ENCODE results near the gene TTBK2. TPM values are rescaled to one million over a fixed set of nuclear protein-coding genes. Genes with fewer than 3 reads are reported as not detected.

Gene TTBK2
- total and polyA plus RNA-seq, 12 donors, result 3.8 to 46.6 (median 16.7) TPM

DNA sequence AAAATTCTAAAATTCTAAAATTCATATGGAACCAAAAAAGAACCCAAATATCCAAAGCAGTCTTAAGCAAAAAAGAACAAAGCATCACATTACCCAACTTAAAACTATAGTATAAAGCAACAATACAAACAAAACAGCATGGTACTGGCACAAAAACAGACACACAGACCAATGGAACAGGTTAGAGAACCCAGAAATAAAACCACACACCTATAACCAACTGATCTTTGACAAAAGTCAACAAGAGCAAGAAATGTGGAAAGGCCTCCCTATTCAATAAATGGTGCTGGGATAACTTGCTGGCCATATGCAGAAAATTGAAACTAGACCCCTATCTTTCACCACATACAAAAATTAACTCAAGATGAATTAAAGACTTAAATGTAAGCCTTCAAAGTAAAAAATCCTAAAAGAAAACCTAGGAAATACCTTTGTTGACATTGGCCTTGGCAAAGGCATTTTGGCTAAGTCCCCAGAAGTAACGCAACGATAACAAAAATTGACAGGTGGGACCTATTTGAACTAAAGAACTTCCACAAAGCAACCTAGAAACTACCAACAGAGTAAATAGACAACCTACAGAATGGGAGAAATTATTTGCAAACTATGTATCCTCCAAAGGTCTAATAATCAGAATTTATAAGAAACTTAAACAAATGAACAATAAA, 56.9 kb downstream of the TTBK2 start:
- DNase-seq, result no peak
- Histone ChIP-seq H3K9me3 (replicated peaks in 1 of 3) (no peaks in the 10 kb centered on the region), H3K4me1 (replicated peaks in 1 of 2) (no peaks in the 10 kb centered on the region), H3K4me3 (no peak overlapping the region), H3K36me3 (replicated peaks in 1 of 2) (no peaks in the 10 kb centered on the region), H3K27ac (no peak overlapping the region), H3K27me3 (no peaks in the 10 kb centered on the region)
- 23 to 33% (median 29%) methylated on average over 2 of the region's 2 CpGs for WGBS, 4 donors
- TF ChIP-seq, protein P1, sequence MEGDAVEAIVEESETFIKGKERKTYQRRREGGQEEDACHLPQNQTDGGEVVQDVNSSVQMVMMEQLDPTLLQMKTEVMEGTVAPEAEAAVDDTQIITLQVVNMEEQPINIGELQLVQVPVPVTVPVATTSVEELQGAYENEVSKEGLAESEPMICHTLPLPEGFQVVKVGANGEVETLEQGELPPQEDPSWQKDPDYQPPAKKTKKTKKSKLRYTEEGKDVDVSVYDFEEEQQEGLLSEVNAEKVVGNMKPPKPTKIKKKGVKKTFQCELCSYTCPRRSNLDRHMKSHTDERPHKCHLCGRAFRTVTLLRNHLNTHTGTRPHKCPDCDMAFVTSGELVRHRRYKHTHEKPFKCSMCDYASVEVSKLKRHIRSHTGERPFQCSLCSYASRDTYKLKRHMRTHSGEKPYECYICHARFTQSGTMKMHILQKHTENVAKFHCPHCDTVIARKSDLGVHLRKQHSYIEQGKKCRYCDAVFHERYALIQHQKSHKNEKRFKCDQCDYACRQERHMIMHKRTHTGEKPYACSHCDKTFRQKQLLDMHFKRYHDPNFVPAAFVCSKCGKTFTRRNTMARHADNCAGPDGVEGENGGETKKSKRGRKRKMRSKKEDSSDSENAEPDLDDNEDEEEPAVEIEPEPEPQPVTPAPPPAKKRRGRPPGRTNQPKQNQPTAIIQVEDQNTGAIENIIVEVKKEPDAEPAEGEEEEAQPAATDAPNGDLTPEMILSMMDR (IDR thresholded peaks at IDR 0.05), result no peak
- TF ChIP-seq POLR2A (IDR thresholded peaks at IDR 0.05), result no peak
- intact Hi-C loops (cut with DNase I), result no loop called here

GRCh38 chr15:42858999-42859789, 61.4 kb downstream of the TTBK2 start:
- Histone ChIP-seq H3K9me3 (replicated peaks in 1 of 3) (no peaks in the 10 kb centered on the region), H3K36me3 (replicated peaks in 1 of 2) (no peaks in the 10 kb centered on the region), H3K27me3 (no peaks in the 10 kb centered on the region), H3K27ac (no peak overlapping the region), H3K4me3 (no peak overlapping the region), H3K4me1 (replicated peaks in 1 of 2) (no peaks in the 10 kb centered on the region)
- TF ChIP-seq POLR2A (IDR thresholded peaks at IDR 0.05), result no peak
- TF ChIP-seq, protein P1 (IDR thresholded peaks at IDR 0.05), result no peak
- 81 to 98% (median 97%) methylated on average over 2 of the region's 2 CpGs for WGBS, 4 donors
- DNase-seq, result no peak
- intact Hi-C loops (cut with DNase I), result no loop called here

DNA sequence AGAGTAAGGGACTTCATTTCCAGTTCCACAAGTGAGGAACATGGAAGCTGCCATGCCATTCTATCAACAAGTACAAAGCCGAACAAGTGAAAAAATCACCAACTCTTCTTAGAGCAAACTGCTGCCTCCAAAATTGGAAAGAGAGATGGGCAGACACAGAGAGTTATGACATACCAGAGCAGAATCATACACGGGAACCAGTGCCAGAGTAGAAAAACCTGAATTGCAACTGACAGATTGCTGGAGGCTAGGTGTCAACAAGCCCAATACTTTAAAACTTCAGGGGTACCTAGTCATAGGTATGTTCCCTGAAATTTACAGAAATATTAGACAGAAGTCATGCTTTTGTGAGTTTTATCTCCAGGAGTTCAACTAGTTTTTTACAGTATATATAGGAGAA, 62.0 kb downstream of the TTBK2 start:
- Histone ChIP-seq H3K27me3 (no peaks in the 10 kb centered on the region), H3K27ac (no peak overlapping the region)
- WGBS, 4 donors, result 68 to 78% (median 77%) methylated on average over 2 of the region's 2 CpGs

GRCh38 chr15:42854576-42854975, 66.0 kb downstream of the TTBK2 start:
- WGBS, 4 donors, result 95 to 98% (median 97%) methylated on average over 3 of the region's 3 CpGs
- intact Hi-C loops (cut with DNase I), result no loop called here

More for the DNA sequence above, 62.0 kb downstream of the TTBK2 start:
- no peaks in the 10 kb centered on the region for H3K4me1 ChIP-seq (replicated peaks in 1 of 2)
- TF ChIP-seq, protein P1 (IDR thresholded peaks at IDR 0.05), result no peak
- TF ChIP-seq POLR2A (IDR thresholded peaks at IDR 0.05), result no peak
- H3K36me3 ChIP-seq (replicated peaks in 1 of 2), result no peaks in the 10 kb centered on the region
- no peak overlapping the region for H3K4me3 ChIP-seq
- no peaks in the 10 kb centered on the region for H3K9me3 ChIP-seq (replicated peaks in 1 of 3)
- intact Hi-C loops (cut with DNase I), result no loop called here
- no peak for DNase-seq

More at GRCh38 chr15:42854576-42854975, 66.0 kb downstream of the TTBK2 start:
- no peak overlapping the region for H3K4me3 ChIP-seq
- no peak for DNase-seq
- H3K36me3 ChIP-seq (replicated peaks in 1 of 2), result no peaks in the 10 kb centered on the region
- no peaks in the 10 kb centered on the region for H3K9me3 ChIP-seq (replicated peaks in 1 of 3)
- H3K4me1 ChIP-seq (replicated peaks in 1 of 2), result no peaks in the 10 kb centered on the region
- TF ChIP-seq, protein P1 (IDR thresholded peaks at IDR 0.05), result no peak
- no peak for TF ChIP-seq POLR2A (IDR thresholded peaks at IDR 0.05)
- H3K27ac ChIP-seq, result no peak overlapping the region
- no peaks in the 10 kb centered on the region for H3K27me3 ChIP-seq

Data from adrenal gland (tissue), 12 donors.